Esophagus squamous epithelium (tissue), 4 donors: ENCODE data around the gene GGCX.

Source experiments
- CTCF ChIP-seq, 6 experiments: fragments of 450-650 bp in 4 of 6; fragments of 200-600 bp in 2 of 6; sonication (generic) in 2 of 6; IDR thresholded peaks; one replicate each; pipeline ENCODE4 v1.5.1; 2016 to 2019; ENCODE audit warnings: antibody characterized with exemption in 6 of 6, mild to moderate bottlenecking in 4 of 6, moderate library complexity in 4 of 6
- POLR2A ChIP-seq, 4 donors: fragments of 450-650 bp; IDR thresholded peaks; one replicate each; pipeline ENCODE4 v1.6.1; 2017; ENCODE audit warnings: antibody characterized with exemption in 4 of 4, mild to moderate bottlenecking in 4 of 4, moderate library complexity in 3 of 4

- TF ChIP-seq CTCF (IDR thresholded peaks at IDR 0.05) (no peak), POLR2A (IDR thresholded peaks at IDR 0.05) (no peak)
These were observed 32.9 kb downstream of the GGCX start for GRCh38 chr2:85528355-85528754.
